WTC11 (cell line): ENCODE data around the gene PLA2G1B. TPM values are rescaled to one million over a fixed set of nuclear protein-coding genes. Genes with fewer than 3 reads are reported as not detected.

Experiments
- ATAC-seq: fragments of 200-7000 bp; cut with Tn5 transposase; 2 replicates; pipeline ENCODE4 v1.10.0; 2021; ENCODE audit warnings: mild to moderate bottlenecking, moderate library complexity
- CTCF ChIA-PET: fragments of 300-600 bp; sonication (Branson Sonifier 250); formaldehyde crosslinking; loops from one replicate; lab custom pipeline; 2021; ENCODE audit warnings: antibody characterized with exemption; lab: Charles Lee
- POLR2A ChIA-PET: fragments of 350-600 bp; sonication (Branson Sonifier 250); formaldehyde crosslinking; loops from one replicate; lab custom pipeline; 2021; ENCODE audit warnings: antibody characterized with exemption; lab: Charles Lee
- DNase-seq: peaks from one replicate; pipeline ENCODE4 v3.0.0; 2021; ENCODE audit warnings: low spot score
- H3K27ac Mint-ChIP-seq: 2 replicates; pipeline ENCODE4 v1.8.0; 2021; ENCODE audit warnings: mixed read lengths
- H3K27me3 Mint-ChIP-seq: 2 replicates; pipeline ENCODE4 v1.8.0; 2021; ENCODE audit warnings: low read depth, mild to moderate bottlenecking, moderate library complexity, mixed read lengths
- H3K36me3 Mint-ChIP-seq: 2 replicates; pipeline ENCODE4 v1.8.0; 2021; ENCODE audit warnings: mixed read lengths
- H3K4me1 Mint-ChIP-seq: 2 replicates; pipeline ENCODE4 v1.8.0; 2022; ENCODE audit warnings: mixed read lengths
- H3K4me3 Mint-ChIP-seq: 2 replicates; pipeline ENCODE4 v1.8.0; 2021; ENCODE audit warnings: mild to moderate bottlenecking, moderate library complexity, mixed read lengths
- H3K9me3 Mint-ChIP-seq: 2 replicates; pipeline ENCODE4 v1.8.0; 2021; ENCODE audit warnings: mixed read lengths
- AFF4 ChIP-seq: sonication (generic); formaldehyde crosslinking; IDR thresholded peaks from 2 replicates; pipeline ENCODE4 v1.8.1; 2023; ENCODE audit warnings: mild to moderate bottlenecking, missing genetic modification reagents, borderline replicate concordance
- AR ChIP-seq: fragments of 250-450 bp; sonication (Bioruptor Pico); IDR thresholded peaks from 2 replicates; pipeline ENCODE4 v1.9.0; 2021; ENCODE audit warnings: mild to moderate bottlenecking
- CREB1 ChIP-seq: sonication (generic); formaldehyde crosslinking; IDR thresholded peaks from 2 replicates; pipeline ENCODE4 v1.8.0; 2023; ENCODE audit warnings: mild to moderate bottlenecking, missing genetic modification reagents
- CREM ChIP-seq: sonication (generic); formaldehyde crosslinking; IDR thresholded peaks from 2 replicates; pipeline ENCODE4 v1.8.1; 2022; ENCODE audit warnings: mild to moderate bottlenecking, missing genetic modification reagents, moderate library complexity
- EMX1 ChIP-seq: fragments of 250-450 bp; sonication (Bioruptor Pico); IDR thresholded peaks from 2 replicates; pipeline ENCODE4 v1.8.0; 2021; ENCODE audit warnings: mild to moderate bottlenecking
- HMGXB4 ChIP-seq: sonication (generic); formaldehyde crosslinking; IDR thresholded peaks from 2 replicates; pipeline ENCODE4 v1.8.1; 2023; ENCODE audit warnings: mild to moderate bottlenecking, moderate library complexity, missing genetic modification reagents
- JAZF1 ChIP-seq: fragments of 250-450 bp; sonication (Bioruptor Pico); IDR thresholded peaks from 2 replicates; pipeline ENCODE4 v1.9.0; 2021; ENCODE audit warnings: moderate library complexity, mild to moderate bottlenecking, inconsistent platforms
- NR2C2 ChIP-seq: sonication (generic); formaldehyde crosslinking; IDR thresholded peaks from 2 replicates; pipeline ENCODE4 v1.8.0; 2022; ENCODE audit warnings: mild to moderate bottlenecking, missing genetic modification reagents
- RORB ChIP-seq: fragments of 250-450 bp; sonication (Bioruptor Pico); IDR thresholded peaks from 2 replicates; pipeline ENCODE4 v1.9.0; 2021; ENCODE audit warnings: mild to moderate bottlenecking
- SMAD3 ChIP-seq: sonication (generic); formaldehyde crosslinking; IDR thresholded peaks from 2 replicates; pipeline ENCODE4 v1.8.0; 2022; ENCODE audit warnings: missing genetic modification reagents, mild to moderate bottlenecking, borderline replicate concordance
- SMAD4 ChIP-seq: sonication (generic); formaldehyde crosslinking; IDR thresholded peaks from 2 replicates; pipeline ENCODE4 v1.8.0; 2022; ENCODE audit warnings: mild to moderate bottlenecking, missing genetic modification reagents
- SOX15 ChIP-seq: fragments of 250-450 bp; sonication (Bioruptor Pico); IDR thresholded peaks from 2 replicates; pipeline ENCODE4 v1.9.0; 2021; ENCODE audit warnings: mild to moderate bottlenecking
- TCF7 ChIP-seq: sonication (generic); formaldehyde crosslinking; IDR thresholded peaks from 2 replicates; pipeline ENCODE4 v1.8.0; 2022; ENCODE audit warnings: mild to moderate bottlenecking, low read depth, missing genetic modification reagents, moderate library complexity
- TEAD1 ChIP-seq: sonication (generic); formaldehyde crosslinking; IDR thresholded peaks from 2 replicates; pipeline ENCODE4 v1.8.0; 2022; ENCODE audit warnings: mild to moderate bottlenecking, missing genetic modification reagents
- ZBTB21 ChIP-seq: sonication (generic); formaldehyde crosslinking; IDR thresholded peaks from 2 replicates; pipeline ENCODE4 v1.8.1; 2023; ENCODE audit warnings: mild to moderate bottlenecking, missing genetic modification reagents, borderline replicate concordance
- ZNF121 ChIP-seq: sonication (generic); formaldehyde crosslinking; IDR thresholded peaks from 2 replicates; pipeline ENCODE4 v1.8.0; 2023; ENCODE audit warnings: missing genetic modification reagents
- ZNF317 ChIP-seq: sonication (generic); formaldehyde crosslinking; IDR thresholded peaks from 2 replicates; pipeline ENCODE4 v1.8.1; 2023; ENCODE audit warnings: low read depth, mild to moderate bottlenecking, moderate library complexity, missing genetic modification reagents, borderline replicate concordance
- total RNA-seq: library from RNA; stranded (reverse); gene quantifications from 3 replicates; pipeline ENCODE4 v1.2.3, GENCODE V29; 2021
- TF ChIP-seq, protein P1 (sequence below): fragments of 250-450 bp; sonication (Bioruptor Pico); IDR thresholded peaks from 2 replicates; pipeline ENCODE4 v1.9.0; 2021; ENCODE audit warnings: mild to moderate bottlenecking
- TF ChIP-seq, protein P2 (sequence below): sonication (generic); formaldehyde crosslinking; IDR thresholded peaks from 2 replicates; pipeline ENCODE4 v1.8.1; 2022; ENCODE audit warnings: low read depth, missing genetic modification reagents, borderline replicate concordance
- TF ChIP-seq, protein P3 (sequence below): sonication (generic); formaldehyde crosslinking; conservative IDR thresholded peaks from 2 replicates; pipeline ENCODE4 v1.8.1; 2022; ENCODE audit warnings: mild to moderate bottlenecking, missing genetic modification reagents

Gene PLA2G1B
- total RNA-seq, 1 experiment from 2014 or later: 1.8 TPM

DNA sequence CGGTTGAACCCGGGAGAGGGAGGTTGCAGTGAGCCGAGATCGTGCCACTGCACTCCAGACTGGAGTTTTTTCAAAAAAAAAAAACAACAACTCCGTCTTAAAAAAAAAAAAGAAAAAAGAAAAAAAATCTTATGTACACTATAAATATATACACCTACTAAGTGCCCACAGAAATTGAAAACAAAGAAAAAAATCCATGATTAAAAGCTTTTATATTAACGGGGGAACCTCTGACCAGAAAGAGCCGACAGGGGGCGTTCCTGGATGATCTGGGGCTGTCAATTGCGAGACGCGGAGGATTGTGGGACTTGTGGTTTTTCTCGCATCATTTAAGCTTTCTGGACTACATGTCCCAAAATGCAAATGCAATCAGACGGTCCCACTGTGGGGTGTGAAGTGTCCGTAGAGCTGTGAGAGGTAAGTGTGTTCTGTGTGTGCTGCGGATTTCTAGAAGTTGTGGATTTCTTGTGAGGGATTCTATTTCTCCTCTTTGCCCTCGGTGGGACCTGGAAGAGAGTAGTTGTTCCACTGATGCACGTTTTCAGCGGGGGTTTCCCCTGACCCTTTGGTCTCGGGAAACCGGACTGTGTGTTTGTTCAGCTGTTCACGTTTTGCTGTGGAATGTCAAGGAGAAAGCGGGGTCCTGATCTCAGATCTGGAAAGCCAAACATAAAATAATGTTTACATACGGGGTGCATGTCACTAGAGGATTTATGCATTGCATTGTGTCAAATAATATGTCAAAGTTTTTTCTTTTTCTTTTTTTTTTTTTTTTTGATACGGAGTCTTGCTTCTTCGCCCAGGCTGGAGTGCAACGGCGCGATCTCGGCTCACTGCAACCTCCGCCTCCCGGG is 25.4 kb downstream of the PLA2G1B start, which contains the start of gene SIRT4 (continued):
- TF ChIP-seq, protein P1, sequence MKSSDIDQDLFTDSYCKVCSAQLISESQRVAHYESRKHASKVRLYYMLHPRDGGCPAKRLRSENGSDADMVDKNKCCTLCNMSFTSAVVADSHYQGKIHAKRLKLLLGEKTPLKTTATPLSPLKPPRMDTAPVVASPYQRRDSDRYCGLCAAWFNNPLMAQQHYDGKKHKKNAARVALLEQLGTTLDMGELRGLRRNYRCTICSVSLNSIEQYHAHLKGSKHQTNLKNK: 0 out of 2 replicates have a peak, but pooled peaks have one; percentile 30
- TF ChIP-seq NR2C2 (no peak), CREB1 (CRISPR knock-in tag) (no peak), CREM (CRISPR knock-in tag) (no peak), ZNF121 (CRISPR knock-in tag) (no peak)

DNA sequence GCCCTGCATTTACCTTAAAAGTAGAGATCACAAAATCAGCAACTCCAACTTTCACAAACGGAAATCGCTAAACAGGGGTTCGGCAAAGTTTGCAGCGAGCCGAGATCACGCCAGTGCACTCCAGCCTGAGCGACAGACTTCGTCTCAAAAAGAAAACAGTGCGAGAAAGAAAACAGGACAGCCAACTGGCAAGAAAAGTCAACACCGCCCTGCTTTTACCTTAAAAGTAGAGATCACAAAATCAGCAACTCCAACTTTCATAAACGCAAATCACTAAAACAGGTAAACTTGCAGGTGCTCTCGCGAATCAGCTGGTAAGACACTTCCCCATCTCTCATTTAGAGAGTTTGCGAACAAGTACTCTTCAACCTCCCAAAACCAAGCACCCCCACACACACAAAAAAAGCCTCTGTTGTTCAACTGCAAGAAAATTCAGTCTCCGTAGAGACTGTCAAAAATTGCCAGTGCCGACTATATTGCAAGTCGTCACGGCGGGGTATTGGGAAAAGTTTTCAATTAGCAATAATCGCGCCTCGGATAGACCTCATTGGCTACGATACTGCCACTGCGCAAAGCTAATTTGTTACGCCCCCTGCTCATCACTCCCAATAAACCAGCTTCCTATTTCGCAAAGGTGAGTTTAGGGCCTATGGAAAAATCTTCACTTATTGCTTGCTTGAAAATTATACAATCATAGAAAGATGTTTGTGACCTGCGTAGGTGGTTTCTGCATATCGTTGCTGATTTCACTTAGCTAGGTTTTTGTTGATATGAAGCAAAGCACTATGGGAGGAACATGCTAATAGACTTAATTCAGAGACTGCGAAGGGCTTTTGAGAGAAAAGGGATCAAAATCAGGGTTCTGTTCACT is 34.7 kb downstream of the PLA2G1B start, which contains the start of gene RNU4-1:
Gene RNU4-1, minus strand, starts transcription at position 577 of the 871 bp plus-strand sequence.
- DNase-seq (peak; percentile 62), ATAC-seq (peak; percentile 58)
- H3K27me3 Mint-ChIP-seq: no peaks in the 10 kb centered on the region; the same call in 1 of the 2 replicates
- no peaks in the 10 kb centered on the region for H3K36me3 Mint-ChIP-seq
- H3K4me1 Mint-ChIP-seq: peaks cover 9% of the 10 kb centered on the region
- POLR2A ChIA-PET: interaction anchor here (0.5 to 4.5 kb wide), 15 partner anchors 9 to 1410 kb away, joined by 3 to 157 read pairs (median 6); partner anchors contain the start of genes PXN, RAB35, RPLP0 and SIRT4
- no peak within 1 kb of the TSS for H3K4me3 Mint-ChIP-seq
- CTCF ChIA-PET: interaction anchor here (0.6 to 6.2 kb wide), 8 partner anchors 10 to 165 kb away, joined by 3 to 145 read pairs (median 6); partner anchors contain the start of genes PXN and SIRT4
- H3K27ac Mint-ChIP-seq: no peak within 1 kb of the TSS
- H3K9me3 Mint-ChIP-seq: no peaks in the 10 kb centered on the region
- TF ChIP-seq, protein P2, sequence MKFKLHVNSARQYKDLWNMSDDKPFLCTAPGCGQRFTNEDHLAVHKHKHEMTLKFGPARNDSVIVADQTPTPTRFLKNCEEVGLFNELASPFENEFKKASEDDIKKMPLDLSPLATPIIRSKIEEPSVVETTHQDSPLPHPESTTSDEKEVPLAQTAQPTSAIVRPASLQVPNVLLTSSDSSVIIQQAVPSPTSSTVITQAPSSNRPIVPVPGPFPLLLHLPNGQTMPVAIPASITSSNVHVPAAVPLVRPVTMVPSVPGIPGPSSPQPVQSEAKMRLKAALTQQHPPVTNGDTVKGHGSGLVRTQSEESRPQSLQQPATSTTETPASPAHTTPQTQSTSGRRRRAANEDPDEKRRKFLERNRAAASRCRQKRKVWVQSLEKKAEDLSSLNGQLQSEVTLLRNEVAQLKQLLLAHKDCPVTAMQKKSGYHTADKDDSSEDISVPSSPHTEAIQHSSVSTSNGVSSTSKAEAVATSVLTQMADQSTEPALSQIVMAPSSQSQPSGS (CRISPR knock-in tag): no peak
- TF ChIP-seq SMAD3 (CRISPR knock-in tag) (peak; percentile 72; the same call in 1 of the 2 replicates), SOX15 (CRISPR knock-in tag) (peak; percentile 75; the same call in 1 of the 2 replicates), JAZF1 (CRISPR knock-in tag) (peak; percentile 69; the same call in 1 of the 2 replicates), TCF7 (CRISPR knock-in tag) (no peak), TEAD1 (peak; percentile 79), RORB (peak; percentile 82), AR (CRISPR knock-in tag) (peak; percentile 95), AFF4 (peak; percentile 72; the same call in 1 of the 2 replicates), ZNF317 (CRISPR knock-in tag) (peak; percentile 32; the same call in 1 of the 2 replicates), ZBTB21 (no peak), SMAD4 (CRISPR knock-in tag) (peak; percentile 81; the same call in 1 of the 2 replicates), EMX1 (CRISPR knock-in tag) (peak; percentile 96), HMGXB4 (CRISPR knock-in tag) (no peak)
- TF ChIP-seq, protein P3, sequence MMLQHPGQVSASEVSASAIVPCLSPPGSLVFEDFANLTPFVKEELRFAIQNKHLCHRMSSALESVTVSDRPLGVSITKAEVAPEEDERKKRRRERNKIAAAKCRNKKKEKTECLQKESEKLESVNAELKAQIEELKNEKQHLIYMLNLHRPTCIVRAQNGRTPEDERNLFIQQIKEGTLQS (CRISPR knock-in tag): peak; percentile 28; the same call in 1 of the 2 replicates
